Neutrophil (primary cell): ENCODE results near the gene SPEM1.
A peak's percentile ranks its signal among the peaks of the same experiment; 100 is the strongest.

Experiments
- H3K27ac ChIP-seq: fragments of 200-600 bp; sonication (generic); 2 replicates; pipeline ENCODE4 v1.5.1; 2016; ENCODE audit warnings: mild to moderate bottlenecking, moderate library complexity
- H3K27me3 ChIP-seq: fragments of 200-600 bp; sonication (generic); 2 replicates; pipeline ENCODE4 v1.6.0; 2016; ENCODE audit warnings: mild to moderate bottlenecking
- H3K36me3 ChIP-seq: fragments of 200-600 bp; sonication (generic); 2 replicates; pipeline ENCODE4 v1.5.1; 2017
- H3K4me1 ChIP-seq, 2 experiments: fragments of 200-600 bp in 1 of 2; sonication (generic) in 1 of 2; 1 replicate in 1 of 2; 2 replicates in 1 of 2; pipeline versions ENCODE4 v1.5.1 to v1.6.1; 2013 to 2016; ENCODE audit warnings: low read depth in 1 of 2, low read length in 1 of 2, mild to moderate bottlenecking in 1 of 2, moderate library complexity in 1 of 2; ENCODE audit not compliant: control insufficient read depth in 1 of 2, insufficient read depth in 1 of 2
- H3K4me3 ChIP-seq, 2 experiments: fragments of 200-600 bp in 1 of 2; sonication (generic) in 1 of 2; 1 replicate in 1 of 2; 2 replicates in 1 of 2; pipeline ENCODE4 v1.5.1; 2013 to 2016; ENCODE audit warnings: low read depth in 1 of 2, low read length in 1 of 2, mild to moderate bottlenecking in 1 of 2, moderate library complexity in 1 of 2
- H3K9me3 ChIP-seq: fragments of 200-600 bp; sonication (generic); 2 replicates; pipeline ENCODE4 v1.5.1; 2016
- TF ChIP-seq, protein P1 (sequence below): fragments of 200-600 bp; sonication (generic); IDR thresholded peaks from 2 replicates; pipeline ENCODE4 v1.5.1; 2016; ENCODE audit warnings: antibody characterized with exemption

Gene SPEM1

GRCh38 chr17:7437369-7437863 is 17.3 kb downstream of the SPEM1 start:
- H3K27me3 ChIP-seq, result peaks cover 57% of the 10 kb centered on the region
- peaks cover 50 to 61% of the 10 kb centered on the region in 2 experiments for H3K4me1 ChIP-seq
- no peaks in the 10 kb centered on the region for H3K9me3 ChIP-seq
- peak overlapping the region; percentile 58 to 75 for H3K4me3 ChIP-seq
- TF ChIP-seq, protein P1, sequence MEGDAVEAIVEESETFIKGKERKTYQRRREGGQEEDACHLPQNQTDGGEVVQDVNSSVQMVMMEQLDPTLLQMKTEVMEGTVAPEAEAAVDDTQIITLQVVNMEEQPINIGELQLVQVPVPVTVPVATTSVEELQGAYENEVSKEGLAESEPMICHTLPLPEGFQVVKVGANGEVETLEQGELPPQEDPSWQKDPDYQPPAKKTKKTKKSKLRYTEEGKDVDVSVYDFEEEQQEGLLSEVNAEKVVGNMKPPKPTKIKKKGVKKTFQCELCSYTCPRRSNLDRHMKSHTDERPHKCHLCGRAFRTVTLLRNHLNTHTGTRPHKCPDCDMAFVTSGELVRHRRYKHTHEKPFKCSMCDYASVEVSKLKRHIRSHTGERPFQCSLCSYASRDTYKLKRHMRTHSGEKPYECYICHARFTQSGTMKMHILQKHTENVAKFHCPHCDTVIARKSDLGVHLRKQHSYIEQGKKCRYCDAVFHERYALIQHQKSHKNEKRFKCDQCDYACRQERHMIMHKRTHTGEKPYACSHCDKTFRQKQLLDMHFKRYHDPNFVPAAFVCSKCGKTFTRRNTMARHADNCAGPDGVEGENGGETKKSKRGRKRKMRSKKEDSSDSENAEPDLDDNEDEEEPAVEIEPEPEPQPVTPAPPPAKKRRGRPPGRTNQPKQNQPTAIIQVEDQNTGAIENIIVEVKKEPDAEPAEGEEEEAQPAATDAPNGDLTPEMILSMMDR, result no peak
- peak overlapping the region; percentile 72 for H3K27ac ChIP-seq
- no peaks in the 10 kb centered on the region for H3K36me3 ChIP-seq

DNA sequence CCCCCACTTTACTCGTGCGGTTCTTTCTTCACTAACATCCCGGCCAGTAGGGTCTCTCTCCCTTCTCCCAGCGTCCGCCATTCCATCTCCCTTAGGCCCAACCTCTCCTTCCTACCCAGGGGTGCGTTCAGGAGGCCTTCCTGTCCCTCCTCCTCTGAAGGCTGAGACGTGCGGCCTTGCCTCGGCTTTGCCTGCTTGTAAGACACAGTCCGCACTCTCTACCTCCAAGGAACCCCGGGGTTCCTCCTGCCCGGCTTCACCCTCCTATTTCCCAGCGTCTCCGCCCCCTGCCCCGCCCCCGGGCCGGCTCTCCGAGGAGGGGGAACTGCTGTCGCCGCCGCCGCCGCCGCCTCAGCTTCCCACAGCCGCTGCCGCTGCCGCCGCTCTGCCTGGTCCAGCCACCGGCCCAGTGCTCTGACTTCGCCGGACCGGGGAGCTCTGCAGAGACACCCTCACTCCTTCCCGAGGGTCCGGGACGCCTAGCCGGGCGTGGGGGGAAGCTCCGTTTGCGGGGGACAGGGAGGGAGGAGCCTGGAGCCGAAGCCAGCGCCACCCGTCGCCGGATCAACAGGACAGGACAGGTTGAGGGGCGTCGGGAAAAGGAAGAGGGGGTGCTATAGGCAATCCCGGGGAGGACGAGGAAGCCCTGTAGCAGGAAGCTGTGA is 18.0 kb downstream of the SPEM1 start:
- peak overlapping the region; percentile 63 for H3K27ac ChIP-seq
- peak overlapping the region; percentile 58 to 75 for H3K4me3 ChIP-seq
- no peaks in the 10 kb centered on the region for H3K36me3 ChIP-seq
- H3K9me3 ChIP-seq, result no peaks in the 10 kb centered on the region
- TF ChIP-seq, protein P1, result peak; percentile 47
- H3K4me1 ChIP-seq, result peaks cover 50 to 61% of the 10 kb centered on the region in 2 experiments
- H3K27me3 ChIP-seq, result peaks cover 64% of the 10 kb centered on the region

DNA sequence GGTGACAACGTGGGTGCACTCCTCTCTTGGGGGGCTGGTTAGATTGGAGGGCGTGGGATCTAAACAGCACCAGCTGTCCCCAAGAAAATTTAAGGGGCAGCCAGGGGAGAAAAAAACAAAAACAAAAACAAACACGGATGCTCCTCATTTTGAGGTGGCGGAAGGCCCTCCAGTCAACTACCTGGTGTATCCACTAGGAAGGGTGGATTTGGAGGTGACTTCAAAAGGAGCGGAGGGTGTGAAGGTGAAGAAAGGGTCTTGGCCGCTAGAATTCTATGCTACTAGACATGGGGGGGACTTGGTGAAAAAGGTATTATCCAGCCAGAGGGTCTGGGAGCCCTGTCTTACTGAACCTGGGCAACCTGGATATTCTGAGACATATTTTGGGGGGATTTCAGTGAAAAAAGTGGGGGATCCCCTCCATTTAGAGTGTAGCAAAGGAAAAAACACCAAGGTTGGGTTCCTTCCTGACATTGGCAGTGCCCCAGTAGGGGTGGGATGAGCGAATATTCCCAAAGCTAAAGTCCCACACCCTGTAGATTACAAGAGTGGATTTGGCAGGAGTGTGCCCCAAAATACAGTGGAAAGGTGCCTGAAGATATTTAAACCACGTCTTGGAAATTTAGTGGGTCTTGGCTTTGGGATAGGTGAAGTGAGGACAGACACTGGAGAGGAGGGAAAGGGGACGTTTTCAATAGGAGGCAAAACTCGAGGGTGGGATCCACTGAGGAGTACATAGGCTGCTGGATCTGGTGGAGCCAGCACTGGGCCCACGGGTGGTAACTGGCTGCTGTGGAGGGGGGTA is 18.7 kb downstream of the SPEM1 start:
- H3K36me3 ChIP-seq, result no peaks in the 10 kb centered on the region
- TF ChIP-seq, protein P1, result no peak
- peaks cover 50 to 61% of the 10 kb centered on the region in 2 experiments for H3K4me1 ChIP-seq
- peak overlapping the region; percentile 58 to 75 for H3K4me3 ChIP-seq
- H3K27ac ChIP-seq, result no peak overlapping the region
- H3K9me3 ChIP-seq, result no peaks in the 10 kb centered on the region
- peaks cover 72% of the 10 kb centered on the region for H3K27me3 ChIP-seq

GRCh38 chr17:7439462-7440112 is 19.5 kb downstream of the SPEM1 start, which contains the start of gene FGF11:
Gene FGF11, plus strand, starts transcription at chr17:7439512. Its CDS starts 109 bp downstream, at chr17:7439621.
- H3K9me3 ChIP-seq, result no peaks in the 10 kb centered on the region
- peaks cover 51 to 61% of the 10 kb centered on the region in 2 experiments for H3K4me1 ChIP-seq
- H3K27ac ChIP-seq, result peak within 1 kb of the TSS; percentile 63
- H3K36me3 ChIP-seq, result no peaks in the 10 kb centered on the region
- peak within 1 kb of the TSS; percentile 58 to 75 for H3K4me3 ChIP-seq
- TF ChIP-seq, protein P1, result no peak
- peaks cover 79% of the 10 kb centered on the region for H3K27me3 ChIP-seq

- no peak overlapping the region for H3K27ac ChIP-seq
- TF ChIP-seq, protein P1, result no peak
- H3K4me1 ChIP-seq, result peaks cover 55 to 65% of the 10 kb centered on the region in 2 experiments
These were observed 20.1 kb downstream of the SPEM1 start for GRCh38 chr17:7440113-7440833.

More at GRCh38 chr17:7440113-7440833, 20.1 kb downstream of the SPEM1 start:
- no peaks in the 10 kb centered on the region for H3K9me3 ChIP-seq
- H3K27me3 ChIP-seq, result peaks cover 86% of the 10 kb centered on the region
- H3K36me3 ChIP-seq, result no peaks in the 10 kb centered on the region
- peak overlapping the region in 1 of 2 experiments; percentile 6 for H3K4me3 ChIP-seq
